ENCODE results near the gene ABRAXAS1. TPM values are rescaled to one million over a fixed set of nuclear protein-coding genes. Genes with fewer than 3 reads are reported as not detected.
"Not testable (repeated sequence)": the region's sequence is repeated elsewhere in the genome, so short reads cannot be mapped to it uniquely, and the experiment has no call there.

The ABRAXAS1 gene
- total RNA-seq, 4 donors from 2014 or later, result 4.8 to 12.4 (median 7.0) TPM

DNA sequence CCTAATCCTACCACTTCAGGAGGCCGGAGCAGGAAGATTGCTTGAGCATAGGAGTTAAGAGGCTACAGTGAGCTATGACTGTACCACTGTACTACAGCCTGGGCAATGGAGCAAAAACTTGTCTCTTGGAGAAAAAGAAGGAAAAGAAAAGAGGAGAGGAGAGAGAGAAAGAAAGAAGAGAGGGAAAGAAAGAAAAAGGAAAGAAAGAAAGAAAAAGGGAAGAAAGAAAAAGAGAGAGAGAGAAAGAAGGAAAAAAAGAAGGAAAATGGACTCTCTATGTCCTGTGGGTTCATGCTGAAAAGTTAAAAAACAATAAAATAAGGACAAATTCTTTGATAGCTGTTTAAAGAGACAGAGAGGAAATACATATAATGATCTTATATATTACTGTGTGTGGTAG is 13.3 kb upstream of the ABRAXAS1 start:
- H3K4me3 ChIP-seq, result no peak overlapping the region
- intact Hi-C loops (cut with DNase I; ENCODE audit: low total_unique reads), result no loop called here
- H3K27ac ChIP-seq, result no peak overlapping the region
- H3K9me3 ChIP-seq, result no peaks in the 10 kb centered on the region
- DNase-seq, result no peak
- no peak for ATAC-seq
- no peaks in the 10 kb centered on the region for H3K4me1 ChIP-seq
- in situ Hi-C loops (cut with MboI; ENCODE audit: low sequenced_read_pairs in 4 of 4), result no loop called here
- TF ChIP-seq POLR2A (IDR thresholded peaks at IDR 0.05), result no peak
- TF ChIP-seq, protein P1, sequence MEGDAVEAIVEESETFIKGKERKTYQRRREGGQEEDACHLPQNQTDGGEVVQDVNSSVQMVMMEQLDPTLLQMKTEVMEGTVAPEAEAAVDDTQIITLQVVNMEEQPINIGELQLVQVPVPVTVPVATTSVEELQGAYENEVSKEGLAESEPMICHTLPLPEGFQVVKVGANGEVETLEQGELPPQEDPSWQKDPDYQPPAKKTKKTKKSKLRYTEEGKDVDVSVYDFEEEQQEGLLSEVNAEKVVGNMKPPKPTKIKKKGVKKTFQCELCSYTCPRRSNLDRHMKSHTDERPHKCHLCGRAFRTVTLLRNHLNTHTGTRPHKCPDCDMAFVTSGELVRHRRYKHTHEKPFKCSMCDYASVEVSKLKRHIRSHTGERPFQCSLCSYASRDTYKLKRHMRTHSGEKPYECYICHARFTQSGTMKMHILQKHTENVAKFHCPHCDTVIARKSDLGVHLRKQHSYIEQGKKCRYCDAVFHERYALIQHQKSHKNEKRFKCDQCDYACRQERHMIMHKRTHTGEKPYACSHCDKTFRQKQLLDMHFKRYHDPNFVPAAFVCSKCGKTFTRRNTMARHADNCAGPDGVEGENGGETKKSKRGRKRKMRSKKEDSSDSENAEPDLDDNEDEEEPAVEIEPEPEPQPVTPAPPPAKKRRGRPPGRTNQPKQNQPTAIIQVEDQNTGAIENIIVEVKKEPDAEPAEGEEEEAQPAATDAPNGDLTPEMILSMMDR (IDR thresholded peaks at IDR 0.05 in 4 of 5, conservative IDR thresholded peaks at IDR 0.05 in 1 of 5), result no peak
- H3K27me3 ChIP-seq, result no peaks in the 10 kb centered on the region
- no peaks in the 10 kb centered on the region for H3K36me3 ChIP-seq

DNA sequence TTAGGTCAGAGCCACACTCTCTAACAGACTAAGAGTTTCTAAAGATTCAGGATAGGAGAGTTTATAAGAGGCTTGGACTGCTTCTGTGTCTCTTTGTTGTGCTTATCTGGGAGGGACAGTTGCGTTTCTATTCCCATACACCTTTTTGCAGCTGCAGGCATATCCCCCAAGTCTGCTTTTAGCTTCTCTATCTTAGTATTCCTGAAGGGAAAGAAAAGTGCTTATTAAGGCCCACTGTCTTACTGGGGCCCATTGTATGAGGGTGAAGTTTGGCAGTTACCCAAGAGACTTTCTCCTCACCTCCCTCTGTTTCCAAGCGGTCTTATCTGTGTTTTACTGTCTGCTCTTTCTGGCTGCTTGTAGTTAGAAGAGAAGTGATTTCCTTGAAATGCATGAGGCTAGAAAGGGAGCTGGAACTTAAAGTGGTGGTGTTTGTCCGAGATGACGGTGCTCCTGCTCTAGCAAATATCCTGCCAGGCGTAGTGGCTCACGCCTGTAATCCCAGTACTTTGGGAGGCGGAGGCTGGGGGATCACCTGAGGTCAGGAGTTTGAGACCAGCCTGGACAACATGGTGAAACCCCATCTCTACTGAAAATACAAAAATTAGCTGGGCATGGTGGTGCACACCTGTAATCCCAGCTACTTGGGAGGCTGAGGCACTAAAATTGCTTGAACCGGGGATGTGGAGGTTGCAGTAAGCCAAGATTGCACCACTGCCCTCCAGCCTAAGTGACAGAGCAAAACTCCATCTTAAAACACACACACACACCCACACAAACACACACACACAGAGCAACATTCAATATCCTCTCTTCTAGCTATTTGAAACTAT is 11.4 kb upstream of the ABRAXAS1 start:
- ATAC-seq; H3K36me3 ChIP-seq; H3K27ac ChIP-seq; H3K27me3 ChIP-seq; H3K4me1 ChIP-seq; H3K9me3 ChIP-seq; H3K4me3 ChIP-seq; in situ Hi-C loops (cut with MboI; ENCODE audit: low sequenced_read_pairs in 4 of 4); intact Hi-C loops (cut with DNase I; ENCODE audit: low total_unique reads); DNase-seq: not testable (repeated sequence)

DNA sequence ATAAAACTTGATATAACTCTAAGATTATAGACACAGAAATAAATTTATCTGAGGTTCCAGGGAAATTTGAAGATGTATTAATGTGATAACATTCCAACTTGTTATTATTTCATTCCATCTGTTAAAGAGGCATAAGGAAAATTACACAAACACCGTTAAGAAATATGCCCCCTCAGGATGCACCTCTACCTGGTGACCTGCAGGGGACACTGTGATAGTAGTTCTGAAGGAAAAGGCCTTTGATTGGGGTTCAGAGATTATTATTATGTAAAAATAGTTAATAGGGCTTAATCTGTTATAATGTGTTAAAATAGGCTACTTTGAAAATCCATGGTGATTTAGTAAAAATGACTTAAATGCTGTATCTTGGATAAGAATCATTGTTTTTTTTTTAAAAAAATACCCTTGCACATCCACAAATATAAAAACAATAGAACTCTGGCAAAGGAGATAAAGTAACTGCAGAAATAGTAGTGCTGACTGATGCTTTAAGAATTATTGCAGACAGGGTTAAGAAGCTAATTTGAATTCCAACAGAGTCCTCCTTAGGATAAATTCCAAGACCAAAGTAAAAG is 6.1 kb upstream of the ABRAXAS1 start:
- in situ Hi-C loops (cut with MboI; ENCODE audit: low sequenced_read_pairs in 4 of 4), result no loop called here
- TF ChIP-seq, protein P1 (IDR thresholded peaks at IDR 0.05 in 4 of 5, conservative IDR thresholded peaks at IDR 0.05 in 1 of 5), result peak; percentile 25 to 62 (median 38)
- TF ChIP-seq POLR2A (IDR thresholded peaks at IDR 0.05), result no peak

DNA sequence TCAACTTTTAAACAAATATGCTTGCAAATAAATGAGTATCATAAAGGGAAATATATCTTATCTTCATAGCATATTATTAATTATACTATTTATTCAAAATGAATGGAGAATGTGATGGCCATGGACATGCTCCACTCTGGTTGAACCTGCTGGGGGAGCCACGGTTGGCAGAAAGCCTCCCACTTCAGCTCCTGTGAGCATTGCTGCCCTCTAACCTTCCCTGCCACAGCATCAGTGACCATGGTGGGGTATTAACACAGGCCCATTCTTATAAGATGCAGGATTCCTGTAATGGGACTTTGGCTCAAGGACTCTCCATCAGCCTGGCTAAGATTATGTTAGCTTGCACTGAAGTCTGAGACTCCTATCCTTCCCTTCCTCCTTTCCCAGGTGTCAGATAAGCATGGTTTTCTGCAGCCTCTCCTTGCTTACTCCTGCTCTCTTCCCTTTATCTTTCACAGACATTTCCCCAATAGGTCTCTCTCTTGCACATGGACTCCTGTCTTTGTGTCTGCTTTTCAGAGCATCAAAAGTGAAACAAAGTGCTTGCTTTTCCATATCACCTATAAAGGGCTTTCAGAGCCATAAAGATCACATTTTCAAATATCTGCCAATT is 4.9 kb upstream of the ABRAXAS1 start:
- DNase-seq, result no peak
- intact Hi-C loops (cut with DNase I; ENCODE audit: low total_unique reads) (no loop called here), in situ Hi-C loops (cut with MboI; ENCODE audit: low sequenced_read_pairs in 4 of 4) (no loop called here)

More for the DNA sequence above, 6.1 kb upstream of the ABRAXAS1 start:
- Histone ChIP-seq H3K4me1 (no peaks in the 10 kb centered on the region), H3K27me3 (no peaks in the 10 kb centered on the region), H3K9me3 (no peaks in the 10 kb centered on the region), H3K4me3 (no peak overlapping the region), H3K36me3 (no peaks in the 10 kb centered on the region), H3K27ac (no peak overlapping the region)
- ATAC-seq (no peak), DNase-seq (no peak)
- intact Hi-C loops (cut with DNase I; ENCODE audit: low total_unique reads), result no loop called here

More for the DNA sequence above, 4.9 kb upstream of the ABRAXAS1 start:
- no peaks in the 10 kb centered on the region for H3K9me3 ChIP-seq
- ATAC-seq, result no peak
- no peak for TF ChIP-seq POLR2A (IDR thresholded peaks at IDR 0.05)
- TF ChIP-seq, protein P1 (IDR thresholded peaks at IDR 0.05 in 4 of 5, conservative IDR thresholded peaks at IDR 0.05 in 1 of 5), result no peak
- peaks cover 6% of the 10 kb centered on the region in 2 donors for H3K4me1 ChIP-seq
- no peaks in the 10 kb centered on the region for H3K27me3 ChIP-seq
- no peaks in the 10 kb centered on the region for H3K36me3 ChIP-seq
- H3K27ac ChIP-seq, result no peak overlapping the region
- no peak overlapping the region for H3K4me3 ChIP-seq
